ENCODE results near the gene FAM83F.
"Not testable (repeated sequence)": the region's sequence is repeated elsewhere in the genome, so short reads cannot be mapped to it uniquely, and the experiment has no call there.

FAM83F gene

DNA sequence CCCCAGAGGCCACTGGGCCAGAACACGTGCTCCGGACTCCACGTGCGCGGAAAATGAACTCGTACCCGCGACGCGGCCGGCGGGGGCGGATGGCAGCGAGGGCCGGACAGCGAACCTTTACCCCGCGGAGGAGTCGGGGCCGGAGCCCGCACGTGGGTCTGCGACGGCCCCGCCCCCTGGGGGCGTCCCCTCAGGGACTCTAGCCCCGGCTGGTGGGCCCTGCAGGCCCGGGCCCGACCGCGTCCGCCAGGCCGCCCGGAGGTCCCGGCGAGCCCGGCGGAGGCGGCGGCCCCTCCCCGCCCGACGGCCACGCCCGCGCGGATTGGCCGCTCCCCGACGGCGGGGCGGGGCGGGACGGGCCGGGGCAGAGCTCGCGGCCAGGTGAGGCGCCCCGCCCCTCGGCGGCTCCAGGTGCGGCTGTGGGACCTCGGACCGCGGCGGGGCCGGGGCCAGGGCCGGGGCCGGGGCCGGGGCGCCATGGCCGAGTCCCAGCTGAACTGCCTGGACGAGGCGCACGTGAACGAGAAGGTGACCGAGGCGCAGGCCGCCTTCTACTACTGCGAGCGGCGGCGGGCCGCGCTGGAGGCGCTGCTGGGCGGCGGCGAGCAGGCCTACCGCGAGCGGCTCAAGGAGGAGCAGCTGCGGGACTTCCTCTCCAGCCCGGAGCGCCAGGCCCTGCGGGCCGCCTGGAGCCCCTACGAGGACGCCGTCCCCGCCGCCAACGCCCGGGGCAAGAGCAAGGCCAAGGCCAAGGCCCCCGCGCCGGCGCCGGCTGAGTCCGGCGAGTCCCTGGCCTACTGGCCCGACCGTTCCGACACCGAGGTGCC, at the start of gene FAM83F:
Gene FAM83F, plus strand, starts transcription at position 389 of the 827 bp plus-strand sequence. Its CDS starts 89 bp downstream, at position 478.
- DNase-seq (ENCODE audit: low read depth), result no peak

DNA sequence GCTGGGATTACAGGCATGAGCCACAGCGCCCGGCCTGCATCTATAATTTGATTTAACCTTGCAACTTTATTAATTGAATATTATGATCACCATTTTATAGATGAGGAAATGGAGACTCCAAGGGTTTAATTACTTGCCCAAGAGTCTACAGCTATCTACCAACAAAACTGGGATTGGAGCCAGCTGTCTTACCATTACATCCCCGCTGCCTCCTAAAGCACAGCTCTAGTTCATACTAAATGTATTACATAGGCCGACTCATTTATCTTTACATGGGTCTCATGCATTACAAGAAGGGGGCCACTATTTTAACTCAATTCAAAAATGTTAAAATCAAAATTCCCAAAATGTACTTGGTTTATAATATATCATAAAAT, 48.6 kb upstream of the FAM83F start:
- DNase-seq (ENCODE audit: low read depth), result no peak

DNA sequence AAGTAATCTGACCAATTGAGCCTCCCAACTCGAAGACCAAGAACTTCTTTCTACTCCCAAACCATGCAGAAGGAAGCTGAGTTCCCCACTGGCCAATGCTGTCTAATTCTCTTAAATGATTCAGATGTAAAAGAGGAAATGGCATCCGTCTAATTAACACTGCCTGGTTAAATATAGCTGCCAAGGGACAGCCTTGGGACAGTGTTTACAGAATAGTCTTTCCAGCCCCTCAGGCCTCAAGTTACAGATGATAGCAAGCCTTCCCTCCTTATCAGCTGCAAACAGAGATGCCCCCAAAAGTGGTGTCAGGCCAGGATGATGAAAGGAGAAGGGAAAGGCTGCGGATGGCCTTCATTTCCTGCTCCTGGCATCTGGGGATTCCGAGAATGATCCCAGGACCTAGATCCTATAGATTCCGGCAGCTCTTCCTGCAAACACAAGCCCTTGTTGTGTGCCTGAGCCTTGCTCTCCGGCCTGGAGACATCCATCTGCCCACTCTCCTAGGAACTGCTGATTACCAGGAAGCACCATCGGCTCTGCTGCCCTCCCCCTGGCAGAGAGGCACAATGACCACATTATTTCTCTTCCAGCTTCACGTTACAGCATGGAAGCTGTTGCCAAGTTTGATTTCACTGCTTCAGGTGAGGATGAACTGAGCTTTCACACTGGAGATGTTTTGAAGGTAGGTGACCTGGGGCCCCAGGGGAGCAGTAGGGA, 48.1 kb upstream of the FAM83F start:
- no peak for DNase-seq (ENCODE audit: low read depth)

DNA sequence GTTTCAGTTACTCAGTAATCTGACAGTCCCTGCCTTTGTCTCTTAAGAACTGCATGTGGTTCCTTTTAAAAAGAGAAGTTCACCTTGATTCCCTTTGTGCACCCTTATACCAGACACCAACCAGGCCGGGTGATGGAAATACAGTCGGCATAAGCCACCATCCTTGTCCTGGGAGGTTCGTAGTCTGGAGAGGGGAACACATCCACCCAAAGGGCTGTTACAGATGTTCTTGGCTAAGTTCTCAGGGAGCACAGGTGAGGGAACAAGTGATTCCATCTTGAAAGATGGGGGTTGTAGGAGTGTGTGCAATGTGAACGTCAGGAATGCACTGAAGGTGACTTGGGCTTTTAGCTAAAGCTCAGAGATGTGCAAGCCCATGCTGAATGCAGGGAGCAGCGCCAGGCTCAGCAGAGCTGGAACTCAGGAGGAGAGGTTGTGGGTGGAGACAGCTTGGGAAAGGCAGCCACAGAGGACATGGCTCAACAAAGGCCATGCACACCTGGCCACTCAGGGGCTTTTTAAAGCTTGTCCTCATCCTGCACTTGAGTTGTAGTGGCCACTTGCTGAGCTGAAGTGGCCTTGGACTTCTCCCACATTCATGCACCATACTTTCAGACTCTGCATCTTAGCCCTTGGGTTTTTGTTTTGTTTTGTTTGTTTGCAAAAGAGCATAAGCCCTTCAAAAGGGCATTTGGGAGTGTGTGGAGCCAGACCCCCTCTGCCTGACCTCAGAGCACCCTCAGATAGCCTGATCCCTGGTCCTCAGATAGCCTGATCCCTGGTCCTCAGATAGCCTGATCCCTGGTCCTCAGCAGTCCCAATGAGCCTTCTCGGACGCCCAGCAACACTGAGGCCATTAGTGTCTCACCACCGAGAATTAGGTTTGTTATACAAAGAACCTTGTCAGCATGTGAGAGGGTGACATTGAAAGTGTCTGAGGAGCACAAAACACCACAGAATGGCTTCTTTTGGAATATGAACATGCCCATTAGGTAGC, 47.2 kb upstream of the FAM83F start:
- no peak for DNase-seq (ENCODE audit: low read depth)

DNA sequence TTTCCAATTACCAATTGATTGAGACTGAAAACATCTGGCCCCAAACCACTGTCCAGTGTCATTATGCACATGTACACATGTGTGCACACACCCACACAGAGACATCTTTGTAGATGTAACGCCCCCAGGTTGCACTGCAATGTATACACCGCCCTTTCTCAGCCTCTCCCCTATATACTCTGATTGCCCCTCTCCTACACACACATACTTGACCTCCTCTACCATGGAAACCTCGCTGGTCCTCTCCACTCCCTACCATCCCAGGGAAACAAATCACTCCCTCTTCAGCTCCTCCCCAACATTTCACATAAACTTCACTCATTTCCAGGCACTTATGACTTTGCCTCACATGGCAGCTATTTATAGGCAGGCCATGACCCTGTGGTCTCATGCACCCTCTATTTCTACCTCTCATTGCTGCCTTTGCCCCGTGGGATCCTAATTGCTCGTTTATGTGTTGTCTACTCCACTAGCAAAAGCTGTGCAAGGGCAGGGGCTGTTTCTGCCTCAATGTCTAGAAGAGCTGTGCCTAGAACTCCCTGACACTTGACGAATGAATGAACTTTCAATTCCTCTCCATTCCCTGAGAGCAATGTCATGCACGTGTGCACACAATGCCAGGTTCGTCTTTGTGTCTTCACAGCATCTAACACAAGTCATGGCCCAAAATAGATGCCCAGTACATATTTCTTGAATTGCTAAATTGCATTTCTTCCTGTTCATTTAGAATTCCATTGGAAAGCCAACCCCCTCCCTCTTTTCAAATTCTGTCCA, 44.6 kb upstream of the FAM83F start:
- DNase-seq (ENCODE audit: low read depth), result no peak

DNA sequence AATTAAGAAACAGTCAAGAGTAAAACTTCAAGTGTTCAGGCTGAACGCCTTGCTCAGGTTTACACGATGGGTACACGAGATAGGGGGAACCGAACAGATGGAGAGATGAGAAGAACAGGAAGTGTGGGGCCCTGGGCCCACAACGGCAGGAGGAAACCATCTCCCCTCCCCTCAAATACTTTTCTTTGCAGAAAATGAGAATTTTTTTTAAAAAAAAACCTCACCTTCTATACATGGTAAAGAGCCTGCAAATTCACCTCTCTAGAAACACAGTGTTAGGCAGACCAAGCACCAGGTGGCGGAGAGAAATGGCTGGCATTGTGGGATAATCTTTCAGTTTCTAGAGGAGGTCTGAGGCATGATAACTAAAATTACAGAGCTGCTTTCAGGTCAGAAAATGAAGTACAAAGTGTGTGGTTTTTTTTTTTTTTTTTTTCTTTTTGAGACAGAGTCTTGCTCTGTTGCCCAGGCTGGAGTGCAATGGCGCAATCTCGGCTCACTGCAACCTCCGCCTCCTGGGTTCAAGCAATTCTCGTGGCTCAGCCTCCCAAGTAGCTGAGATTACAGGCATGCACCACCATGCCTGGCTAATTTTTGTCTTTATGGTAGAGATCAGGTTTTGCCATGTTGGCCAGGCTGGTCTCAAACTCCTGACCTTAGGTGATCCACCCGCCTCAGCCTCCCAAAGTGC, 43.0 kb upstream of the FAM83F start:
- not testable (repeated sequence) for DNase-seq (ENCODE audit: low read depth)

DNA sequence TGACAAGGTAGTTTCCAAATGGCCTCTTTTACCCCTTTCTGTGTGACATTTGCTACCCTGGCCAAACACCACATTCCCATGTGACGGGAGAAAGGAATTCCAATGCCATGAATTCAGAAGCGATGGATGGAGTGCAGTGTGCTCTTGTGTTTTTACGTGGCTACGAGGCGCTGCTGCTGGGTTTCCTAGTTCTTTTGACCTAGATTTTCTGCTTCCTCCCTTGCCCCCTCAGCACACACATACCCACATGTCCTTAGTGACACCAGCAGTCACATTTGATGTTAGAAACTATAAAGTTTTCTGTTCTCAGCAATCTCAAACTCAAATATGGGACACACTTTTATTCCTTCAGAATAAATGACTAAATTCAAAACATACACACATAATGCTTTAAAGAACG, 42.4 kb upstream of the FAM83F start:
- no peak for DNase-seq (ENCODE audit: low read depth)

DNA sequence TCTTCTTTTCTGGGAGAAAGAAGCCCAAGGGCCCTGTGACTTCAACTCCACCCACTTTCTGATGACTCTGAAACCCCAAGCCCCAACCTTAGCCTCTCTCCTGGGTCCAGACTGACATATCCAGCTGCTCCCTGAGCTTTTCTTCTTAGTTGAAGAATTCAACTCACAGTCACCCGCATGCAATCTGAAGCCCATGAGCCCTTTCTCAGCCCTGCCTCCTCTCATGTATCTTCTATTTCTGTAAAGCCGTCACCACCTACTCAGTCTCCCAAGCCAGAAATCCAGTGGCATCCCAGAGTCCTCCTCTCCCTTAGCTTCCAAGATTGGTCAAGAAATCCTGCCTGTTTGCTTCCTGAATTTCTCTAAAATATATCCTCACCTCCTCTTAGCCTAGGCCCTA, 41.7 kb upstream of the FAM83F start:
- DNase-seq (ENCODE audit: low read depth), result no peak

DNA sequence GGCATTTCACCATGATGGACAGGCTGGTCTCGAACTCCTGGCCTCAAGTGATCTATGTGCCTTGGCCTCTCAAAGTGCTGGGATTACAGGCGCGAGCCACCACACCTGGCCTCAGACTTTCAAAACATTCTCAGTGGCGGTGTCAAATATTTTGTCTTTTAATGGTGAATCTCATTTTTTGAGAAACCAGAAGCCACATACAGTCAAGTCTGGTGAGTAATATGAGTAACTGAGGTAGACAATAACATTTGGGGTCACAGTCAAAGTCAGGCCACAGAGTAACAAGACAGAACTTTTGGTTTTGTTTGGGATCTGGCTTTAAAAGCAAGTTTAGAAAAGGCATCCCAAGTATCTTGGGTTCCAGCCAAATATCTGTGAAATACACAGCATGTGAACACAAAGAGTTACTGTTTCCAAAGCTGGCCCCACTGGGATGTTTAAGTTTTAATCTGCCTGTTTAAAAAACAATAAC, 40.1 kb upstream of the FAM83F start:
- no peak for DNase-seq (ENCODE audit: low read depth)

DNA sequence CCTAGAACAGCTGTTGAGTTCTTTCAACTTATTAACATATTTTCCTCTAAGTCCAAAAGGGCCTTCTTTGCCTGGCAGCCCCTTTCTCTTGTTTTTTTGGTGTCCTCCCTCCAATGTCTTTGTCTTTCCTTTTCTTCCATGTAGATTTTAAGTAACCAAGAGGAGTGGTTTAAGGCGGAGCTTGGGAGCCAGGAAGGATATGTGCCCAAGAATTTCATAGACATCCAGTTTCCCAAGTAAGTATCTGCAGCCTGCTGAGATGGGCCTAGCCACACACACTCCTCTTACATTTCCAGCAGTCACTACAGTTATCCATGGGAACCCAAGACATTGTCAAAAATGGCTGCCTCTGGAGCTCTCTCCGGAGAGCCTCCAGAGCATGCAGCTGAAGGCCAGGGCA, 39.1 kb upstream of the FAM83F start:
- DNase-seq (ENCODE audit: low read depth), result no peak

DNA sequence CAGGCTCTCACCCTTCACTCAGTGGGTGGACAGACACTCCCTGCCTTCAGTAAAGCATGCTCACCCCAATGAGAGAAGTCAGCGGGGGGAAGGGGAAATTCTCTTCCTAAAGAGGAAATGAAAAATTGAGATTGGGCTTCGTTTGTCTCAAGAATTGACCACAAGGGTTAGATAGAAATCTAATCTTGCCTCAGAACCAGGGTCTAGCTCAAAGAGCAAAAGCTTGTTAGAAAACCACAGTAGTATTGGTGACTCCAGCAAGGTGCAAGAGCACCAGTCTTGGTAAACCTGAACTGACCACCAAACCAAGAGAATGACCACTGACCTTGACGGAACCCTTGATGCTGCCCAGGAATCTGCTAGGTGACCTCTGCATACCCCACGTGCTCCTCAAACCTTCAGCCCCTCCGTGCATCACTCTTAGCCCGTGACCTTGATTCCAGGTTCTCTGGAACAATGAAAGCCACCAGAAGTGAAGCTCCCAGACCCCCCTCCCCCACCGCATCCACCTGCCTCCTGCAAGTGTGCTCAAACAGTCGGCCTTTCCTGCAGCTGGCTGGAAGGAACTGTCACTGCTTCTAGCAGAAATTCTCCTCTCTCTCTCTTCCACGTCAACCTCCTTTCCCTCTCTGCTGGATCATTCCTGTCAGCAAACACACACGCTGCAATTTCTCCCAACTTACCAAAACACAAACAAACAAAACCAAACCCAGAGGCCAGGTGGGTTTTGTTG, 37.7 kb upstream of the FAM83F start:
- DNase-seq (ENCODE audit: low read depth), result no peak

DNA sequence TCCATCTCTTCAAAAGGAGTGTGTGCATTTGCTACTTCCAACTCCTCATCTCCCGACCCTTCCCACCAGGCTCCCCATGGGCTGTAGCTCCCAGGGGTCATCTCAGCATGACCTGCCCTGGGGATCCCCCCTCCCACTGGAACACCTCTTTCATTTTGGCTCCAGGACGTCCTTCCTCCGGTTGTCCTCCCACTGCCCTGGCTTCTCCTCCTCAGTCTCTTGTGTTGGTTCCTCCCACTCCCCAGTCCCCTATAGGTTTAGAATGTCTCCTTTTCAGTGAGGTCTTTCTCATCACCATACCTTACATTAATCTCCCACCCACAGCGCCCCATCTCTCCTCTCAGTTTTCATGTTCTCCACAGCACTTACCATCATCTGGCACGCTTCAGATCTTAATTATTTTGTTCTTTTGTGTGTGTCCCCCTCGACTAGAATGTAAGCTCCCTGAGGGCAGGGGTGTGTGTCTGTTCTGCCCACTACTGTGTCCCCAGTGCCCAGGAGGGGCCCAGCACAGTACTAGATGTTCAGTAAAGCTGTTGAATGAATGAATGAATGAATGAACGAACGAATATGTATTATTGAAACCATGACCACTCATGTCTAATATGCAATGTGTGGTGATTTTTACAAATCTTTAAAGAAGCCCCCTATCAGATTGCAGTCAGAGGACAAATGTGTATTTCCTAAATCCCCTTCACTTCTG, 36.6 kb upstream of the FAM83F start:
- no peak for DNase-seq (ENCODE audit: low read depth)

DNA sequence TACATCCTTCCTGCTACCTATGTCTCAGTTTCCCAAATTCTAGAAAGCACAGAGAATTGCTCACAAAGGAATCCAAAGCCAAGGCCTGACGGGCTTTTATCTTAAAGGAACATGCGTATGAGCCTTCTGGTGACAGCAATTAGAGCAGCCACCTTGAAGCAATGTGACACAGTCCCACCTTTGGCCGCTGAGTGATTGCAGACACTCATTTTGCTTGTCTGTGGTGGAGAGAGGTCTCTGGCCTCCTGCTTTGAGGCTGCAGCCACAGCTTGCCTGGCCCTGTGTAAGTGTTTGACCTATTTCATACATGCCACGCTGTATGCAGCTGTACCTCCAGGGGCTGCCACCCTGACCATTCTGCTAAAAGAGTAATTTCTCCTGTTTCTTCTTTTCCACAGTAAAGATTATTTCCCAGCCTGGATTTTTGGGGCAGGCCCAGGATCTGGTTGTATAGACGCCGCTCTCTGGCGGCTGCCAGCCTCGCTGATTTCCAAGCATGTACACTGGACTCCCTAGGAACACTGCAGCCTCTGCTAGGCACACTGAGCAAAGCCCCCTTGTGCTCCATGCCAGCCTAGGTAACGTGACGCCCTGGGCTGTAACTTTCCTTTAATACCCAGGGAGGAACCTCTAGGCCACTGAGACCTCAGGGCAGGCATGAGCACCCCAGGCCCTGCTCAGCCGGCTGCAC, 35.7 kb upstream of the FAM83F start:
- DNase-seq (ENCODE audit: low read depth), result no peak

DNA sequence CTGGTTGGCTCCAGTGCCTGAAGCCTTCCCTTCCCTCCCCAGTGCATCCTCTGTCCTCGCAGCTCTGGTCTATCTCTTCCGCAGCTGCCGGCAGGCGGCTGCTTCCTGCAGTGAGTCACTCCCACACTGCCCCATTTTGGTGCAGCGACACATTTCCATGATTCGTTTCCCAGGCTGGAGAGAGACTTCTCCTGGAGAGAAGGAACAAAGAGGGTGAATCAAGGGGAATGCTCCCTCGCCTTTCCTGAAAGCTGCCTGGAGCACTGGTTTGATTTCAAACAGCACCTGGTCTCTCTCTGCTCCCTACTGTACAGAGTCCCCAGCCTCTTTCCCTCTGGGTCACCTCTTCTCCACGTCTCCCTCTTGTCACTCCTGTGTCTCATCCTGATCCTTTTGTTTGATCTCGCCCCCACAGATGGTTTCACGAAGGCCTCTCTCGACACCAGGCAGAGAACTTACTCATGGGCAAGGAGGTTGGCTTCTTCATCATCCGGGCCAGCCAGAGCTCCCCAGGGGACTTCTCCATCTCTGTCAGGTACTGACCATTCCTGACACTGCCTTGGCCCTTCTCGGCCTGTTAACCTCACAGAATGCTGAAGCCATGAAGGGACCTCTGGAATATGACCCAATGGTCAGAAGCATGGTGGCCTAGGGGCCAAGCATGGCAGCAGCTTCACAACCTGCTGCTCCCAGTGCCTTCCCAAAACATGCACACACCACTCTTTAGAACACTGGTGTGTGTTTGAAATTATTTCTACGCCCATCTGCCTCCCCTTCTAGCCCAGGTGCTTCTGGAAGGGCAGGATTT, 34.9 kb upstream of the FAM83F start, which contains the start of gene TMA7B:
Gene TMA7B, plus strand, starts transcription at position 758 of the 808 bp plus-strand sequence. CDS start 3,978 bp downstream, outside the sequence.
- DNase-seq (ENCODE audit: low read depth), result no peak

DNA sequence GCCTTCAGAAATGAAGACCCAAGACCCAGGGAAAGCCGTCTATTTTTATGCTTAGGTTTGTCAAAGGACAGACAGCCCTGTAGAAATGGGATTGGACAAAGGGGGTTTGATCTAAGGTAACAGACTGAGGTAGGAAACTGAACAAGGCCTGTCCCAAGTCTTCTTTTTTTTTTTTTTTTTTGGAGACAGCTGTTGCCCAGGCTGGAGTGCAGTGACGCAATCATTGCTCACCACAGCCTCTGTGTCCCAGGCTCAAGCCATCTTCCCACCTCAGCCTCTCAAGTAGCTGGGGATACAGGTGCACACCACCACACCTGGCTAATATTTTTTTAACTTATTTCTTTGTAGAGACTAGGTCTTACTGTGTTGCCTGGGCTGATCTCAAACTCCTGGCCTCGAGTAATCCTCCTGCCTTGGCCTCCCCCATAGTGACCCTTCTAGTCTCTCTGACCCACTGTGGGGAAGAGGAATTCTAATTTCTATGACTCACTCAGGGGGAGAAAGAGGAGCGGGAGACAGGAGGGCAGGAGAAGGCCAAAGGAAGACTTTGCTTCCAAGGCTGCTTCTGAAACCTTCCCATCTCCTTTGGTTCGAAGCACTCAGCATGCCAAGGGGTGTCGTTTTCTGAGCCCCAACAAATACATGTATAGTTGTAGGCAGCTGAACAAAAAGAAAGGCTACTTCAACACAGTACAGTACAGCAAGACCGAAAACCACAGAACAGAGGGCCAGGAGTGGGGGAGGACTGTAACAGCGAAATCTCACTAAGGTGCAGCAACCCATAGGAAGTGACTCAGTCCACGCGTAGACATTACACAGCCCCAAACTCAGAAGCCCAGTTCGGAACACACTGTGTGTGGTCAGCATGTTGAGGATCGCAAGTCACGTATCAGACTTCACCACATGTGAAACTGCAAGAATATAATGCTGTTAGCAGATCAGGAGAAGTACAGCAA, 33.7 kb upstream of the FAM83F start:
- DNase-seq (ENCODE audit: low read depth), result peak; percentile 68

DNA sequence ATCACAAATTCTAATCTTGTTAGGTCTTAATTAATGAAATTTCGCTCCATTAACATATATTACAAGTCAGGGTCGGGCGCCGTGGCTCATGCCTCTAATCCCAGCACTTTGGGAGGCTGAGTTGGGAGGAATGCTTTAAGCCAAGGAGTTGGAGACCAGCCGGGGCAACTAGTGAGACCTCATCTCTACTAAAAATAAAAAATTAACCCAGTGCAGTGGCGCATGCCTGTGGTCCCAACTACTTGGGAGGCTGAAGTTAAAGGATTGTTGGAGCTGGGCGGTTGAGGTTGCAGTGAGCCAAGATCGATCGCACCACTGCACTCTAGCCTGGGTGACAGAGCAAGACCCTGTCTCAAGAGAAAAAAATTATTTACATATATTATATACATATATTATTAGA, 32.7 kb upstream of the FAM83F start:
- no peak for DNase-seq (ENCODE audit: low read depth)

DNA sequence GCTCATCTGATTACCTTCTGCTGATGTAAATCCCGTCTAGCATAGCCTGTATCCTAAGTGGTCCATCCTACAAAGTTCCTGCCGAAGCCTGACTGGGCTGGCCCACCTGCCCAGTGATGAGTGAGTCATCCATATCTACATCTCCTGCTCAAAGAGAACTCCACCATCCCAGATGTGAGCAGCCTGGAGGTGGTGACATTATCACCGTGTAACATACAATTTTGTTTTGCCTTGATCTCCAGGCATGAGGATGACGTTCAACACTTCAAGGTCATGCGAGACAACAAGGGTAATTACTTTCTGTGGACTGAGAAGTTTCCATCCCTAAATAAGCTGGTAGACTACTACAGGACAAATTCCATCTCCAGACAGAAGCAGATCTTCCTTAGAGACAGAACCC, 29.0 kb upstream of the FAM83F start:
- DNase-seq (ENCODE audit: low read depth), result no peak
